Upper lobe of right lung (tissue), 1 donor: ENCODE results near the gene PLSCR2. TPM values are rescaled to one million over a fixed set of nuclear protein-coding genes. Genes with fewer than 3 reads are reported as not detected.
"Not testable (repeated sequence)": the region's sequence is repeated elsewhere in the genome, so short reads cannot be mapped to it uniquely, and the experiment has no call there.

ENCODE experiments used
- ATAC-seq: fragments of 200-7000 bp; cut with Tn5 transposase; one replicate; pipeline ENCODE4 v1.9.1; 2020; ENCODE audit warnings: mild to moderate bottlenecking, moderate library complexity
- DNase-seq: peaks from one replicate; pipeline ENCODE4 v3.0.0-alpha.2; 2020
- H3K27ac ChIP-seq: fragments of 200-600 bp; one replicate; pipeline ENCODE4 v1.8.0; 2022
- H3K27me3 ChIP-seq: fragments of 200-600 bp; one replicate; pipeline ENCODE4 v1.8.0; 2022; ENCODE audit warnings: mild to moderate bottlenecking
- H3K36me3 ChIP-seq: fragments of 200-600 bp; one replicate; pipeline ENCODE4 v1.8.0; 2022
- H3K4me1 ChIP-seq: fragments of 200-600 bp; one replicate; pipeline ENCODE4 v1.8.0; 2022
- H3K4me3 ChIP-seq: fragments of 200-600 bp; one replicate; pipeline ENCODE4 v1.8.0; 2022; ENCODE audit warnings: mild to moderate bottlenecking
- H3K9me3 ChIP-seq: fragments of 200-600 bp; one replicate; pipeline ENCODE4 v1.8.0; 2022
- CTCF ChIP-seq: fragments of 200-600 bp; IDR thresholded peaks from one replicate; pipeline ENCODE4 v1.8.0; 2022; ENCODE audit warnings: antibody characterized with exemption
- intact Hi-C: fragments of 100-400 bp; cut with DNase I; formaldehyde crosslinking; loops from one replicate; pipeline ENCODE4 v1.11.0; 2022
- total RNA-seq: library from RNA; stranded (reverse); fragmentation: NEBNext Ultra II Directional; extraction: Animal tissue kit (Norgen Biotek cat#: 25700); gene quantifications from one replicate; pipeline ENCODE4 v1.2.1, GENCODE V29; 2021
- donor health status: DM: no; HTN: yes; CAD: no; lungs with severe emphysema.

PLSCR2 gene
- total RNA-seq, 1 donor from 2014 or later, result not detected

- ATAC-seq (no peak), DNase-seq (no peak)
- H3K36me3 ChIP-seq, result no peaks in the 10 kb centered on the region
- H3K9me3 ChIP-seq, result no peaks in the 10 kb centered on the region
- H3K27me3 ChIP-seq, result no peaks in the 10 kb centered on the region
- no peaks in the 10 kb centered on the region for H3K4me1 ChIP-seq
- no peak overlapping the region for H3K27ac ChIP-seq
- intact Hi-C loops, result no loop called here
- no peak for TF ChIP-seq CTCF
- no peak overlapping the region for H3K4me3 ChIP-seq
Observed at GRCh38 chr3:146425341-146425740, 44.0 kb downstream of the PLSCR2 start.

DNA sequence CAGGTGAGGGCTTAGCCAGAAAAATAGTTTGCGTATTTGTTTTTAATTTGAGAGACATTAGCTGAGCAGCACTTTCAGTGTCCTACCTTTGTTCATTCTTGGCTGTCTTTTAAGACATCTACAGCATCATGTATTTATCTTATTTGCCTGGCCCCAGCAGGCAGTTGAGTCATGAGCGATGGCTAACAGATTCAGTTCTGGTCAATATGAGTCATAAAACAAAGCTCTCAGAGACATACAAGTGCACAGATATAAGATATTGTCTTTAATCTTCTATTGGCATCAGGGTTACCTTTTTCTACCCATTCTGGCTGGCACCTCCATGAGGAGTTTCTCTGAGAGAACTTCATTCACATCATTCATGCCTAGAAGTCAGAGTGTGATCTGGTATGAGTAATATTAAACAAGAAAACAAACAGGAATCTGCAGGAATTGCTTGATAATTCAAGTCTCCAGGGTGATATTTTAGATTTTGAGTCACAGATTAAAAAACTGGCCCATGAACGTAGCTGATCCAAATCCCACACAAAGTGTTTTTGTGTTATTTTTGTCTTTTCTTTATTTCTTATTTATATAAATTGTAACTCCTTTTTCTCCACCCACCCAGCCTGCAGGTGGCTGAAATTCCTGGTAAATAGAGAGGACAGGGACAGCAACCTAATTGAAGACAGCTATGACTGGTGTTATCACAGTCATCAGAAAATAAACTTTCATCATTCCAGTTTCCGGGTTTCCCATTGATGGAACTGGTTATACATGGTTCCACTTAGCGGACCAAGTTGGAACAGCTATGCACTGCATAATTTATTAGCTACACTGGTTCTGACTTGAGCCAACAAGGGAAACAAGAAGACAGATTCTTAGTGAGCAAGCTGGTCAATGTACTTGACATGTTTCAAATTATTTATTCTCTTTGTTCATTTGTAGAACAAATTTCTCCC, 47.3 kb downstream of the PLSCR2 start:
- DNase-seq, result no peak
- intact Hi-C loops, result no loop called here
- H3K4me1 ChIP-seq, result no peaks in the 10 kb centered on the region
- no peak overlapping the region for H3K27ac ChIP-seq
- no peak for TF ChIP-seq CTCF
- no peaks in the 10 kb centered on the region for H3K36me3 ChIP-seq
- no peaks in the 10 kb centered on the region for H3K27me3 ChIP-seq
- no peak for ATAC-seq
- H3K4me3 ChIP-seq, result no peak overlapping the region
- H3K9me3 ChIP-seq, result no peaks in the 10 kb centered on the region

- DNase-seq (no peak), ATAC-seq (no peak)
- no peak for TF ChIP-seq CTCF
Observed at GRCh38 chr3:146416366-146416765, 53.0 kb downstream of the PLSCR2 start.

DNA sequence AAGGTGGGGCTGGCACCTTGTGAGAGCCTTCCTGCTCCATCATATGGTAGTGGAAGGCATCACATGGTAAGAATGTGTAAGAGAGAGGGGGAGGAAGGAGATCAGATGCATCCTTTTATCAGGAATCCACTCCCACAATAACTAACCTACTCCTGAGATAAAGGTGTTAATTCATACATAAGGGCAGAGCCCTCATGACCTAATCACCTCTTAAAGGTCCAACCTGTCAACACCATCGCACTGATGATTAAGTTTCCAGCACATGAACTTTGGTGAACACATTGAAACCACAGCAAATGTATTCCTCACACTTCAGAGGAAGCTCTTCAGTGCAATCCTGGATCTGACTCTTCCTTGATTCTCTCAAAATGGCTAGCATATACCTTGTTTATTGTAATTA, 55.4 kb downstream of the PLSCR2 start:
- H3K4me1 ChIP-seq, result no peaks in the 10 kb centered on the region
- H3K9me3 ChIP-seq, result peaks cover 10% of the 10 kb centered on the region
- no peak for ATAC-seq
- H3K27ac ChIP-seq, result no peak overlapping the region
- no peak overlapping the region for H3K4me3 ChIP-seq
- no peak for TF ChIP-seq CTCF
- no peaks in the 10 kb centered on the region for H3K27me3 ChIP-seq
- intact Hi-C loops, result no loop called here
- H3K36me3 ChIP-seq, result no peaks in the 10 kb centered on the region
- DNase-seq, result no peak

More at GRCh38 chr3:146416366-146416765, 53.0 kb downstream of the PLSCR2 start:
- no peak overlapping the region for H3K27ac ChIP-seq
- H3K27me3 ChIP-seq, result no peaks in the 10 kb centered on the region
- intact Hi-C loops, result no loop called here
- no peak overlapping the region for H3K4me3 ChIP-seq
- no peaks in the 10 kb centered on the region for H3K4me1 ChIP-seq
- peaks cover 10% of the 10 kb centered on the region for H3K9me3 ChIP-seq
- no peaks in the 10 kb centered on the region for H3K36me3 ChIP-seq

DNA sequence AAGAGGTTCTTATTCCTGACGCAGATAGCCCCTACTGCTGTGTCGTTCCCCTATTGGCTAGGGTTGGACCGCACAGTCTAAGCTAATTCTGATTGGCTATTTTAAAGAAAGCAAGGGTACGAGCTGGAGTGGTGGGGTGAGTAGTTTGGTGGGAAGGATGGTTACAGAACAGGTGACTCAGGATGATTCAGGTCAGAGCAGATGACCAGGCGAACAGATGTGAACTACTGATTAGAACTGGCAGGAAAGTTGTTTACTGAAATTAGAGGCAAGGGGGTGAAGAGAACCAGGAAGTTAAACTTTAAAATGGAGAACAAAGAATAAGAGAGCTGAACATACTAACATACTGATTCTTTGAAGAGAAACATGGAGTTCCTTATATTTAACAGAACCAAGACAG, 56.6 kb downstream of the PLSCR2 start:
- ATAC-seq, DNase-seq, H3K9me3 ChIP-seq, H3K36me3 ChIP-seq, H3K27me3 ChIP-seq, intact Hi-C loops, H3K4me3 ChIP-seq, H3K27ac ChIP-seq, H3K4me1 ChIP-seq: not testable (repeated sequence)

- no peak overlapping the region for H3K4me3 ChIP-seq
- peaks cover 10% of the 10 kb centered on the region for H3K9me3 ChIP-seq
- H3K27me3 ChIP-seq, result no peaks in the 10 kb centered on the region
- ATAC-seq, result no peak
- H3K4me1 ChIP-seq, result no peaks in the 10 kb centered on the region
- no peaks in the 10 kb centered on the region for H3K36me3 ChIP-seq
- no peak for DNase-seq
- intact Hi-C loops, result no loop called here
- no peak overlapping the region for H3K27ac ChIP-seq
- TF ChIP-seq CTCF, result no peak
Observed at GRCh38 chr3:146407956-146408355, 61.4 kb downstream of the PLSCR2 start.
